ENCODE results near the gene GRXCR1.

DNA sequence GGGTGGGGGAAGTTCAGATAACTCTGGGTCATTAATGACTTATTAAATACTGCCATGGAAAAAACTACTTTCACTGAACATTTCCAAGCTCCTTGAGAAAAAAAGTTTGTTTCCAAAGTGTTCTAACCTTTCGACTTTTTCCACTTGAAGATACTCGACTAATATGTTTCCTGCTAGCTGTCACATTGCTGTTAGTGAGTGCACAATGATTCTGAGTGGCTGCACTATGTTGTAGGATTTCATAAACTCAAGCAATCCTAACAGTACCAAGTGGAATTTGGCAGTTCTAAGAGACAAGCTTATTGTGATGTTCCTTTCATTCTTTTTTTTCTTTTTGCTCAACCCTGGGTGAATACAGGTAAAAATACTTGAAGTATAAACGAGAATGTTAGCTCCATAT lies 33.4 kb downstream of the GRXCR1 start:
- TF ChIP-seq GLIS1 (tag by site-specific recombination; IDR thresholded peaks at IDR 0.05), result no peak
- TF ChIP-seq, protein P1, sequence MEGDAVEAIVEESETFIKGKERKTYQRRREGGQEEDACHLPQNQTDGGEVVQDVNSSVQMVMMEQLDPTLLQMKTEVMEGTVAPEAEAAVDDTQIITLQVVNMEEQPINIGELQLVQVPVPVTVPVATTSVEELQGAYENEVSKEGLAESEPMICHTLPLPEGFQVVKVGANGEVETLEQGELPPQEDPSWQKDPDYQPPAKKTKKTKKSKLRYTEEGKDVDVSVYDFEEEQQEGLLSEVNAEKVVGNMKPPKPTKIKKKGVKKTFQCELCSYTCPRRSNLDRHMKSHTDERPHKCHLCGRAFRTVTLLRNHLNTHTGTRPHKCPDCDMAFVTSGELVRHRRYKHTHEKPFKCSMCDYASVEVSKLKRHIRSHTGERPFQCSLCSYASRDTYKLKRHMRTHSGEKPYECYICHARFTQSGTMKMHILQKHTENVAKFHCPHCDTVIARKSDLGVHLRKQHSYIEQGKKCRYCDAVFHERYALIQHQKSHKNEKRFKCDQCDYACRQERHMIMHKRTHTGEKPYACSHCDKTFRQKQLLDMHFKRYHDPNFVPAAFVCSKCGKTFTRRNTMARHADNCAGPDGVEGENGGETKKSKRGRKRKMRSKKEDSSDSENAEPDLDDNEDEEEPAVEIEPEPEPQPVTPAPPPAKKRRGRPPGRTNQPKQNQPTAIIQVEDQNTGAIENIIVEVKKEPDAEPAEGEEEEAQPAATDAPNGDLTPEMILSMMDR (tag by site-specific recombination; IDR thresholded peaks at IDR 0.05), result no peak
- TF ChIP-seq, protein P2, sequence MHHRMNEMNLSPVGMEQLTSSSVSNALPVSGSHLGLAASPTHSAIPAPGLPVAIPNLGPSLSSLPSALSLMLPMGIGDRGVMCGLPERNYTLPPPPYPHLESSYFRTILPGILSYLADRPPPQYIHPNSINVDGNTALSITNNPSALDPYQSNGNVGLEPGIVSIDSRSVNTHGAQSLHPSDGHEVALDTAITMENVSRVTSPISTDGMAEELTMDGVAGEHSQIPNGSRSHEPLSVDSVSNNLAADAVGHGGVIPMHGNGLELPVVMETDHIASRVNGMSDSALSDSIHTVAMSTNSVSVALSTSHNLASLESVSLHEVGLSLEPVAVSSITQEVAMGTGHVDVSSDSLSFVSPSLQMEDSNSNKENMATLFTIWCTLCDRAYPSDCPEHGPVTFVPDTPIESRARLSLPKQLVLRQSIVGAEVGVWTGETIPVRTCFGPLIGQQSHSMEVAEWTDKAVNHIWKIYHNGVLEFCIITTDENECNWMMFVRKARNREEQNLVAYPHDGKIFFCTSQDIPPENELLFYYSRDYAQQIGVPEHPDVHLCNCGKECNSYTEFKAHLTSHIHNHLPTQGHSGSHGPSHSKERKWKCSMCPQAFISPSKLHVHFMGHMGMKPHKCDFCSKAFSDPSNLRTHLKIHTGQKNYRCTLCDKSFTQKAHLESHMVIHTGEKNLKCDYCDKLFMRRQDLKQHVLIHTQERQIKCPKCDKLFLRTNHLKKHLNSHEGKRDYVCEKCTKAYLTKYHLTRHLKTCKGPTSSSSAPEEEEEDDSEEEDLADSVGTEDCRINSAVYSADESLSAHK (tag by site-specific recombination; IDR thresholded peaks at IDR 0.05), result no peak

Data from HEK293 (cell line).